ENCODE results near the gene SDC1. TPM values are rescaled to one million over a fixed set of nuclear protein-coding genes. Genes with fewer than 3 reads are reported as not detected.

SDC1 gene
- polyA plus RNA-seq, 2 donors: 239 to 334 TPM

DNA sequence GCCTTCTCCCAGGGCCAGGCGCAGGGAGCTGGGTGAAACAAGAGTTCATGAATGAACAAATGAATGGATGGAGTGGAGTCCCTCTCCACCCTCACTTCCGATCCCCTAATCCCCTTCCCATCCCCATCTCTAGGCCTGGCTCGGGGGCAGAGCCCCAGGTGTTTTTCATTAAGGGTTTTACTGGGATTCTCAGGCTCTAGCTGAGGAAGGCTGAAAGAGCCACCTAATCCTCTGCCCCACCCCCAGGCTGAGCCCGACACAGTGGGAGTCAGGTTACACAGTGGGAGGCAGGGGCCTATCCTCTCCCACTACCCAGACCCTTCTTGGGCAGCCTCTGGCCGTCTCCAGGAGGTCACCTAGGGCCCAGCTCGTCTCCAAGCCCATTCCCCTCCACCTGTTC lies 36.1 kb downstream of the SDC1 start:
- H3K27ac ChIP-seq (ENCODE audit: low read depth in 2 of 2, low read length in 1 of 2): peak overlapping the region in 1 of 2 donors; percentile 87
- peaks cover 5 to 33% of the 10 kb centered on the region in 2 donors for H3K4me1 ChIP-seq (ENCODE audit: control insufficient read depth in 2 of 2, insufficient read depth in 2 of 2, low read length in 1 of 2)
- no peaks in the 10 kb centered on the region for H3K36me3 ChIP-seq (ENCODE audit: control insufficient read depth in 2 of 2, insufficient read depth in 2 of 2, low read length in 1 of 2)
- no peaks in the 10 kb centered on the region for H3K27me3 ChIP-seq (ENCODE audit: control insufficient read depth in 1 of 2, insufficient read depth in 2 of 2, low read length in 2 of 2)
- no peaks in the 10 kb centered on the region for H3K9me3 ChIP-seq (ENCODE audit: control insufficient read depth in 2 of 2, insufficient read depth in 1 of 2, low read depth in 1 of 2, low read length in 1 of 2)
- no peak overlapping the region for H3K4me3 ChIP-seq (ENCODE audit: low read depth in 1 of 2, low read length in 2 of 2)
- WGBS, 2 donors: 58 to 83% methylated on average over 6 of the region's 6 CpGs

GRCh38 chr2:20188201-20188600 lies 36.7 kb downstream of the SDC1 start:
- Histone ChIP-seq H3K27me3 (ENCODE audit: control insufficient read depth in 1 of 2, insufficient read depth in 2 of 2, low read length in 2 of 2) (no peaks in the 10 kb centered on the region), H3K36me3 (ENCODE audit: control insufficient read depth in 2 of 2, insufficient read depth in 2 of 2, low read length in 1 of 2) (no peaks in the 10 kb centered on the region), H3K4me1 (ENCODE audit: control insufficient read depth in 2 of 2, insufficient read depth in 2 of 2, low read length in 1 of 2) (peaks cover 6 to 34% of the 10 kb centered on the region in 2 donors), H3K27ac (ENCODE audit: low read depth in 2 of 2, low read length in 1 of 2) (no peak overlapping the region), H3K4me3 (ENCODE audit: low read depth in 1 of 2, low read length in 2 of 2) (no peak overlapping the region), H3K9me3 (ENCODE audit: control insufficient read depth in 2 of 2, insufficient read depth in 1 of 2, low read depth in 1 of 2, low read length in 1 of 2) (no peaks in the 10 kb centered on the region)
- WGBS, 2 donors: 78% methylated on average over 2 of the region's 2 CpGs

DNA sequence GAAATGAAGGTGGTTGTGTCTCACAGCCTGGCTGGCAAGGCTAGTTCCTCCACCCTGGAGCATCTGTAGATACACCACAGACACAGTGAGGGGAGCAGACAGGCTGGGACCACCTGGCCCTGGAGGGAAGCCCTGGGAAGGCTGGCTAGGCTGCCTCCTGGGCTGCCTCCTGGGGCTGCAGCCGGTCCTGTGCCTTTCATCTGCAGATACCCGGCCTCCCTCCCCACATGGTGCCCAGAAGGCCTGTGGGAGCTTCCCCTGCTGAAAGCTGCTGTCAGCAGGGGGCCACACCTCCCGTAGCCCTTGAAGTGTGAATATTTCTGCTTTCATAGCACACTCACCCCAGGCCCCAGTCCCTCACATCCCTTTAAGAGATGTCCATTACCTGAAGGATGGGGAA lies 37.6 kb downstream of the SDC1 start:
- Histone ChIP-seq H3K4me1 (ENCODE audit: control insufficient read depth in 2 of 2, insufficient read depth in 2 of 2, low read length in 1 of 2) (peaks cover 6 to 37% of the 10 kb centered on the region in 2 donors), H3K9me3 (ENCODE audit: control insufficient read depth in 2 of 2, insufficient read depth in 1 of 2, low read depth in 1 of 2, low read length in 1 of 2) (no peaks in the 10 kb centered on the region), H3K4me3 (ENCODE audit: low read depth in 1 of 2, low read length in 2 of 2) (no peak overlapping the region), H3K36me3 (ENCODE audit: control insufficient read depth in 2 of 2, insufficient read depth in 2 of 2, low read length in 1 of 2) (no peaks in the 10 kb centered on the region), H3K27me3 (ENCODE audit: control insufficient read depth in 1 of 2, insufficient read depth in 2 of 2, low read length in 2 of 2) (no peaks in the 10 kb centered on the region), H3K27ac (ENCODE audit: low read depth in 2 of 2, low read length in 1 of 2) (no peak overlapping the region)
- WGBS, 2 donors: 82 to 83% methylated on average over 3 of the region's 3 CpGs

DNA sequence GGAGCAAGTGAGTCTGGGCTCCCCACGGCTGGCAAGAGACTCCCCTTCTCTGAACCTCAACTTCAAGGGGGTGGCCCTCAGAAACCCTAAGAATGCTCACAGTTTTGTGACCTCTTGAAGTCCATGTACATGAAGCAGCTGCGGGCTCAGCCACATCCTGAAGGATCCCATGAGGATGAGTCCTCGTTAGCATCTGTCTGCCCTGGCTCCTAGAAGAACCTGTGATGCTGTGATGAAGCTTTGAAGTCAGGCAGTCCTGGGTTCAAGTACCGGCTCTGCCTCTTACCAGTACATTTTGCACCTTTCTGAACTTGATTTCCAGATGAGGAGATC lies 38.1 kb downstream of the SDC1 start:
- Histone ChIP-seq H3K4me1 (ENCODE audit: control insufficient read depth in 2 of 2, insufficient read depth in 2 of 2, low read length in 1 of 2) (peaks cover 6 to 37% of the 10 kb centered on the region in 2 donors), H3K9me3 (ENCODE audit: control insufficient read depth in 2 of 2, insufficient read depth in 1 of 2, low read depth in 1 of 2, low read length in 1 of 2) (no peaks in the 10 kb centered on the region), H3K36me3 (ENCODE audit: control insufficient read depth in 2 of 2, insufficient read depth in 2 of 2, low read length in 1 of 2) (no peaks in the 10 kb centered on the region), H3K4me3 (ENCODE audit: low read depth in 1 of 2, low read length in 2 of 2) (no peak overlapping the region), H3K27me3 (ENCODE audit: control insufficient read depth in 1 of 2, insufficient read depth in 2 of 2, low read length in 2 of 2) (no peaks in the 10 kb centered on the region), H3K27ac (ENCODE audit: low read depth in 2 of 2, low read length in 1 of 2) (no peak overlapping the region)
- WGBS, 2 donors: 80 to 87% methylated on average over 4 of the region's 4 CpGs

GRCh38 chr2:20186078-20186854 lies 38.7 kb downstream of the SDC1 start:
- H3K27ac ChIP-seq (ENCODE audit: low read depth in 2 of 2, low read length in 1 of 2): peak overlapping the region in 1 of 2 donors; percentile 17
- H3K9me3 ChIP-seq (ENCODE audit: control insufficient read depth in 2 of 2, insufficient read depth in 1 of 2, low read depth in 1 of 2, low read length in 1 of 2): no peaks in the 10 kb centered on the region
- H3K27me3 ChIP-seq (ENCODE audit: control insufficient read depth in 1 of 2, insufficient read depth in 2 of 2, low read length in 2 of 2): no peaks in the 10 kb centered on the region
- H3K36me3 ChIP-seq (ENCODE audit: control insufficient read depth in 2 of 2, insufficient read depth in 2 of 2, low read length in 1 of 2): no peaks in the 10 kb centered on the region
- 71 to 82% methylated on average over 13 of the region's 13 CpGs for WGBS, 2 donors
- no peak overlapping the region for H3K4me3 ChIP-seq (ENCODE audit: low read depth in 1 of 2, low read length in 2 of 2)
- H3K4me1 ChIP-seq (ENCODE audit: control insufficient read depth in 2 of 2, insufficient read depth in 2 of 2, low read length in 1 of 2): peaks cover 6 to 36% of the 10 kb centered on the region in 2 donors

DNA sequence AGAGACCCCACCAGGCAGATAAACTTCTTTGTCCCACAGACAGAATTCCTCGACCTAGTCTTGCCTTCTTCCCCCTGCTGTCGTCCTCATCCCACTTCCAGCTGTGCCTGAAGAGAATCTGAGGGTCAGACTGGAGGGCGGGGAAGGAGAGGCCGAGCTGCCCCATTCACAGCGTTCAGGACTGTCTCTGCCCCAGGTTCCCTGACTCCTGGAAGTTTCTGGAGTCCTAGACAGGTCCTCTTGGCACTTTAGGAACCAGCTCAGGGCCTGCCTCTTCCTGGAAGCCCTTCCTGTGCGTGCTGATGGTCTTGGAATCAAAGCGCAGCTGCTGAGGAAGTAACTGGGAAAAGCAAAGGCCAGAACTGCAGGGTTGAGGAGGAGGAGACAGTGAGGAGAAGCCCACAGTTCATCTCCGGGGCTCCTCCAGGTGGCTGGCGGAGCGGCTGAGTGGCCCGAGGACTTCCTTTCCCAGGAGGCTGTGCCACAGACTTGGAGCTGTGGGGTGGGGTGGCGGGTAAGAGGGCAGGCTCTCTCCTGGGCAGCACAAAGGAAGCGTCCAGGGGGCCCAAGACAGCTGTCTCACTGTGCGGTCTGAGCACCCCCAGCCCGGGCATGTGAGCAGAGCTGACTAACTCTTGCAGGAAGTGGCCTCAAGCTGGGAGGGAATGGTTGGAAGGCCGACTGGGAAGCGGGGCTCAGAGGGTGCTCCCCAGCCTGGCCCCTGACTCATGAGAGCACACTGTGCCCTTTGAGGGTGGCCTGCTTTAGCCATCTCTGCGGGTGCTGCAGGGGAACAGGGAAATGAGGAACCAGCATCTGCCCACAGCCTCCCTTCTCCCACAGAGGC lies 39.5 kb downstream of the SDC1 start:
- H3K36me3 ChIP-seq (ENCODE audit: control insufficient read depth in 2 of 2, insufficient read depth in 2 of 2, low read length in 1 of 2): no peaks in the 10 kb centered on the region
- no peak overlapping the region for H3K4me3 ChIP-seq (ENCODE audit: low read depth in 1 of 2, low read length in 2 of 2)
- no peak overlapping the region for H3K27ac ChIP-seq (ENCODE audit: low read depth in 2 of 2, low read length in 1 of 2)
- 78 to 84% methylated on average over 16 to 18 of the region's 18 CpGs for WGBS, 2 donors
- H3K9me3 ChIP-seq (ENCODE audit: control insufficient read depth in 2 of 2, insufficient read depth in 1 of 2, low read depth in 1 of 2, low read length in 1 of 2): no peaks in the 10 kb centered on the region
- no peaks in the 10 kb centered on the region for H3K27me3 ChIP-seq (ENCODE audit: control insufficient read depth in 1 of 2, insufficient read depth in 2 of 2, low read length in 2 of 2)
- H3K4me1 ChIP-seq (ENCODE audit: control insufficient read depth in 2 of 2, insufficient read depth in 2 of 2, low read length in 1 of 2): peaks cover 9 to 32% of the 10 kb centered on the region in 2 donors

DNA sequence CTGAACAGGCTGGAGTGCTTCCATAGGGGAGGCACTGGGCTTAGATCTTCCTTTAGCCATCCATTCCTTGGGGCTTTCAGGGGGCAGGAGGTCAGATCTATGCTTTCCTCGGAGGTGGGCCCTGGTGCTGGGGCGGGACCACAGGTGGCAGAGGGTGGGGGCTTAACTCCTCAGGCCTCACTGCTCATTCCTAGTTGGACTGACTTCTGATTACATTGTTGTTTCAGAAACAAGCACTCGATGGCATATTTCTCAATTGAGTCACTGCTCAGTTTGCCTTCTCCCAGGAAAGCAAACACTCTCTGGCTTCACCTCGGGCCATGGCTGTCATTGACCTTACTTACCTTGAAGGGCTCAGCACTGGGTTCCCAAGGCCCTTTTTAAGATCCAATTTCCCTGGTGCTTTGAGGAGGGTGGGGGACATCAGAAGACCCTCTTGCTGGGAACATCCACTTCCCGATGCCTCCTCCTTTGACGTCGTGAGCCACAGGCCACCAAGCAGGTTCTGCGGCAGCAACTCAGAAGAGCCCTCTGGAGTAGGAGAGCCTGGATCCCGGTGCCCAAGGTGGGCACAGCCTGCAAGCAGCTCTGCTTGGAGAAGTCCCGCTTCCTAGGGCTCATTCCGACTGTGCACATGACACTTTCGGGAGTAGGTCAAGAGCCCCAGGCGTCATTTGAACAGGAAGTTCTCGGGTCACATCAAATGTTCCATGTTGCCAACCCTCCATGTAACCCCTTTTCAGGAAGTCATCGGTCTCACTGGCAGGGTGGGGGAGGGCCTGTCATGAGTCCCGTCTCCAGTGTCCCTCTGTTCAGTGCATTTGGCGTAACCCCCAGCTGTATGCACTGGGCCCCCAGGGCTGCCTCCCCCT lies 40.6 kb downstream of the SDC1 start:
- H3K4me1 ChIP-seq (ENCODE audit: control insufficient read depth in 2 of 2, insufficient read depth in 2 of 2, low read length in 1 of 2): peaks cover 6 to 30% of the 10 kb centered on the region in 2 donors
- WGBS, 2 donors: 54 to 65% methylated on average over 17 of the region's 17 CpGs
- no peaks in the 10 kb centered on the region for H3K9me3 ChIP-seq (ENCODE audit: control insufficient read depth in 2 of 2, insufficient read depth in 1 of 2, low read depth in 1 of 2, low read length in 1 of 2)
- H3K27ac ChIP-seq (ENCODE audit: low read depth in 2 of 2, low read length in 1 of 2): peak overlapping the region; percentile 84 to 89
- no peaks in the 10 kb centered on the region for H3K27me3 ChIP-seq (ENCODE audit: control insufficient read depth in 1 of 2, insufficient read depth in 2 of 2, low read length in 2 of 2)
- no peak overlapping the region for H3K4me3 ChIP-seq (ENCODE audit: low read depth in 1 of 2, low read length in 2 of 2)
- no peaks in the 10 kb centered on the region for H3K36me3 ChIP-seq (ENCODE audit: control insufficient read depth in 2 of 2, insufficient read depth in 2 of 2, low read length in 1 of 2)

GRCh38 chr2:20183373-20183772 lies 41.6 kb downstream of the SDC1 start:
- 74 to 82% methylated on average over 1 of the region's 1 CpG for WGBS, 2 donors
- H3K4me1 ChIP-seq (ENCODE audit: control insufficient read depth in 2 of 2, insufficient read depth in 2 of 2, low read length in 1 of 2): peaks cover 6 to 34% of the 10 kb centered on the region in 2 donors
- peak overlapping the region in 1 of 2 donors; percentile 89 for H3K27ac ChIP-seq (ENCODE audit: low read depth in 2 of 2, low read length in 1 of 2)
- H3K27me3 ChIP-seq (ENCODE audit: control insufficient read depth in 1 of 2, insufficient read depth in 2 of 2, low read length in 2 of 2): no peaks in the 10 kb centered on the region
- no peaks in the 10 kb centered on the region for H3K9me3 ChIP-seq (ENCODE audit: control insufficient read depth in 2 of 2, insufficient read depth in 1 of 2, low read depth in 1 of 2, low read length in 1 of 2)
- no peak overlapping the region for H3K4me3 ChIP-seq (ENCODE audit: low read depth in 1 of 2, low read length in 2 of 2)
- H3K36me3 ChIP-seq (ENCODE audit: control insufficient read depth in 2 of 2, insufficient read depth in 2 of 2, low read length in 1 of 2): no peaks in the 10 kb centered on the region

- H3K27ac ChIP-seq (ENCODE audit: low read depth in 2 of 2, low read length in 1 of 2): peak overlapping the region; percentile 52 to 89
- H3K36me3 ChIP-seq (ENCODE audit: control insufficient read depth in 2 of 2, insufficient read depth in 2 of 2, low read length in 1 of 2): no peaks in the 10 kb centered on the region
- no peak overlapping the region for H3K4me3 ChIP-seq (ENCODE audit: low read depth in 1 of 2, low read length in 2 of 2)
- H3K4me1 ChIP-seq (ENCODE audit: control insufficient read depth in 2 of 2, insufficient read depth in 2 of 2, low read length in 1 of 2): peaks cover 6 to 38% of the 10 kb centered on the region in 2 donors
- no peaks in the 10 kb centered on the region for H3K9me3 ChIP-seq (ENCODE audit: control insufficient read depth in 2 of 2, insufficient read depth in 1 of 2, low read depth in 1 of 2, low read length in 1 of 2)
- no peaks in the 10 kb centered on the region for H3K27me3 ChIP-seq (ENCODE audit: control insufficient read depth in 1 of 2, insufficient read depth in 2 of 2, low read length in 2 of 2)
- WGBS, 2 donors: 61 to 69% methylated on average over 16 of the region's 16 CpGs
These were observed 42.5 kb downstream of the SDC1 start for GRCh38 chr2:20182241-20182931.
